HL-60 (cell line): Measurements from ENCODE around the gene B9D2.
"Not testable (repeated sequence)": the region's sequence is repeated elsewhere in the genome, so short reads cannot be mapped to it uniquely, and the experiment has no call there.

ENCODE experiments used
- CTCF ChIP-seq: IDR thresholded peaks from one replicate; pipeline ENCODE4 v1.5.1; 2011; ENCODE audit warnings: low read length, control low read depth, inconsistent platforms; ENCODE audit not compliant: insufficient read depth
- POLR2AphosphoS5 ChIP-seq: IDR thresholded peaks from 2 replicates; pipeline ENCODE4 v1.6.1; 2012; ENCODE audit warnings: low read depth

- not testable (repeated sequence) for TF ChIP-seq CTCF, POLR2AphosphoS5
These were observed 17.6 kb upstream of the B9D2 start for GRCh38 chr19:41381536-41381935.
